Neuronal stem cell (in vitro differentiated cells): ENCODE data around the gene CHTOP.

Experiments used
- DNase-seq: peaks from one replicate; pipeline ENCODE4 v3.0.0-alpha.2; 2013; ENCODE audit warnings: low spot score
- H2AFZ ChIP-seq: one replicate; pipeline ENCODE4 v1.6.1; 2013; ENCODE audit warnings: mild to moderate bottlenecking, low read length, inconsistent platforms
- H2AK5ac ChIP-seq: 2 replicates; pipeline ENCODE4 v1.6.1; 2013; ENCODE audit warnings: low read depth, mild to moderate bottlenecking, inconsistent platforms, low read length, moderate library complexity, mixed read lengths
- H2BK120ac ChIP-seq: 2 replicates; pipeline ENCODE4 v1.6.1; 2013; ENCODE audit warnings: low read depth, mild to moderate bottlenecking, inconsistent platforms, low read length, moderate library complexity, mixed read lengths
- H2BK12ac ChIP-seq: one replicate; pipeline ENCODE4 v1.6.1; 2013; ENCODE audit warnings: low read length, inconsistent platforms
- H2BK15ac ChIP-seq: 2 replicates; pipeline ENCODE4 v1.6.1; 2013; ENCODE audit warnings: mild to moderate bottlenecking, low read length, inconsistent platforms, mixed read lengths
- H2BK5ac ChIP-seq: one replicate; pipeline ENCODE4 v1.6.1; 2013; ENCODE audit warnings: inconsistent platforms, mild to moderate bottlenecking, low read length, moderate library complexity
- H3K14ac ChIP-seq: one replicate; pipeline ENCODE4 v1.6.1; 2013; ENCODE audit warnings: low read length, inconsistent platforms
- H3K18ac ChIP-seq: 2 replicates; pipeline ENCODE4 v1.6.1; 2013; ENCODE audit warnings: low read length, inconsistent platforms
- H3K23ac ChIP-seq: 2 replicates; pipeline ENCODE4 v1.6.1; 2013; ENCODE audit warnings: low read depth, mild to moderate bottlenecking, mixed read lengths, low read length, inconsistent platforms; ENCODE audit not compliant: poor library complexity
- H3K27ac ChIP-seq: replicated peaks from 3 replicates; pipeline ENCODE4 v1.5.1; 2013; ENCODE audit warnings: low read length, inconsistent platforms
- H3K27me3 ChIP-seq, 3 experiments: 2 replicates each; pipeline ENCODE4 v1.6.1; 2013; ENCODE audit warnings: low read length in 3 of 3, mild to moderate bottlenecking in 2 of 3, inconsistent platforms in 1 of 3, low read depth in 1 of 3, mixed read lengths in 1 of 3, moderate library complexity in 1 of 3; ENCODE audit not compliant: control insufficient read depth in 3 of 3, insufficient read depth in 3 of 3
- H3K36me3 ChIP-seq, 2 donors: replicated peaks in 1 of 2; 2 replicates each; pipeline ENCODE4 v1.6.1; 2013; ENCODE audit warnings: low read length in 2 of 2; ENCODE audit not compliant: control insufficient read depth in 2 of 2, insufficient read depth in 2 of 2
- H3K4ac ChIP-seq: 2 replicates; pipeline ENCODE4 v1.6.1; 2013; ENCODE audit warnings: inconsistent platforms, mild to moderate bottlenecking, low read length, moderate library complexity
- H3K4me1 ChIP-seq, 2 donors: 1 replicate in 1 of 2; 2 replicates in 1 of 2; pipeline ENCODE4 v1.6.1; 2013; ENCODE audit warnings: low read length in 2 of 2, low read depth in 1 of 2; ENCODE audit not compliant: control insufficient read depth in 2 of 2, insufficient read depth in 1 of 2
- H3K4me2 ChIP-seq: one replicate; pipeline ENCODE4 v1.6.1; 2013; ENCODE audit warnings: mild to moderate bottlenecking, low read length, inconsistent platforms; ENCODE audit not compliant: insufficient read depth, poor library complexity, severe bottlenecking
- H3K4me3 ChIP-seq, 2 donors: 2 replicates each; pipeline ENCODE4 v1.5.1; 2013; ENCODE audit warnings: low read length in 2 of 2, mild to moderate bottlenecking in 2 of 2, inconsistent platforms in 1 of 2, moderate library complexity in 1 of 2
- H3K79me1 ChIP-seq: one replicate; pipeline ENCODE4 v1.6.1; 2013; ENCODE audit warnings: low read depth, mild to moderate bottlenecking, inconsistent platforms, low read length, moderate library complexity
- H3K9ac ChIP-seq: one replicate; pipeline ENCODE4 v1.6.1; 2013; ENCODE audit warnings: mild to moderate bottlenecking, low read depth, low read length, inconsistent platforms; ENCODE audit not compliant: poor library complexity
- H3K9me3 ChIP-seq, 2 donors: replicated peaks in 1 of 2; 2 replicates each; pipeline versions ENCODE3 to v1.6.1; 2013; ENCODE audit warnings: low read length in 2 of 2, mild to moderate bottlenecking in 2 of 2, inconsistent platforms in 1 of 2, low read depth in 1 of 2, mixed read lengths in 1 of 2, moderate library complexity in 1 of 2; ENCODE audit not compliant: control insufficient read depth in 2 of 2, insufficient read depth in 1 of 2
- H4K8ac ChIP-seq: one replicate; pipeline ENCODE4 v1.6.1; 2013; ENCODE audit warnings: low read depth, mild to moderate bottlenecking, inconsistent platforms, low read length, moderate library complexity
- H4K91ac ChIP-seq: one replicate; pipeline ENCODE4 v1.6.1; 2013; ENCODE audit warnings: low read length, low read depth, mild to moderate bottlenecking, inconsistent platforms; ENCODE audit not compliant: poor library complexity
- WGBS, 2 donors: extraction: QIAGEN DNeasy Blood & Tissue Kit; methylation state at CpG; one replicate each; pipeline ENCODE4 v1.1.7; 2013; ENCODE audit warnings: missing lambda C conversion rate in 2 of 2, mixed read lengths in 1 of 2; ENCODE audit not compliant: insufficient read length in 2 of 2, insufficient replicate concordance in 1 of 2; ENCODE audit errors: extremely low coverage in 2 of 2; 5-methylcytosine and 5-hydroxymethylcytosine counted together

The CHTOP gene

GRCh38 chr1:153629343-153629665 is 4.6 kb upstream of the CHTOP start:
- peak overlapping the region; percentile 19 for H2AFZ ChIP-seq
- no peak overlapping the region for H3K4me2 ChIP-seq
- H2BK15ac ChIP-seq = peak overlapping the region; percentile 20
- peaks cover 0 to 5% of the 10 kb centered on the region in 2 donors for H3K9me3 ChIP-seq
- H3K14ac ChIP-seq = no peak overlapping the region
- H4K8ac ChIP-seq = no peak overlapping the region
- no peaks in the 10 kb centered on the region for H3K27me3 ChIP-seq
- H2BK12ac ChIP-seq = no peak overlapping the region
- no peak overlapping the region for H3K4me3 ChIP-seq
- no peak overlapping the region for H3K27ac ChIP-seq
- peak overlapping the region; percentile 0 for H2BK5ac ChIP-seq
- no peak overlapping the region for H3K4ac ChIP-seq
- H3K9ac ChIP-seq = no peak overlapping the region
- H2BK120ac ChIP-seq = peak overlapping the region; percentile 64
- WGBS, 2 donors = no CpG with 5 or more reads among the region's 5 CpGs
- H2AK5ac ChIP-seq = peak overlapping the region; percentile 10
- H3K36me3 ChIP-seq = peaks cover 0 to 10% of the 10 kb centered on the region in 2 donors
- H4K91ac ChIP-seq = no peak overlapping the region
- DNase-seq = no peak
- no peak overlapping the region for H3K18ac ChIP-seq
- H3K23ac ChIP-seq = no peak overlapping the region
- H3K4me1 ChIP-seq = peaks cover 12 to 16% of the 10 kb centered on the region in 2 donors
- peaks cover 3% of the 10 kb centered on the region for H3K79me1 ChIP-seq

- Histone ChIP-seq H3K4me3 (no peak overlapping the region), H2BK5ac (no peak overlapping the region), H2AFZ (no peak overlapping the region), H2BK12ac (peak overlapping the region; percentile 17), H2AK5ac (no peak overlapping the region), H2BK15ac (no peak overlapping the region), H3K79me1 (peaks cover 3% of the 10 kb centered on the region), H3K18ac (peak overlapping the region; percentile 25), H3K36me3 (peaks cover 0 to 8% of the 10 kb centered on the region in 2 donors), H4K91ac (no peak overlapping the region), H3K23ac (peak overlapping the region; percentile 29), H3K27me3 (no peaks in the 10 kb centered on the region), H3K9ac (peak overlapping the region; percentile 40), H2BK120ac (no peak overlapping the region), H3K27ac (no peak overlapping the region), H3K14ac (peak overlapping the region; percentile 85), H4K8ac (peak overlapping the region; percentile 9), H3K4me2 (no peak overlapping the region), H3K9me3 (peaks cover 0 to 5% of the 10 kb centered on the region in 2 donors), H3K4ac (no peak overlapping the region), H3K4me1 (peaks cover 12 to 16% of the 10 kb centered on the region in 2 donors)
- DNase-seq = no peak
- no CpG with 5 or more reads among the region's 1 CpG for WGBS, 2 donors
These were observed 3.9 kb upstream of the CHTOP start for GRCh38 chr1:153629971-153630370.

GRCh38 chr1:153630384-153630783 is 3.5 kb upstream of the CHTOP start:
- Histone ChIP-seq H3K23ac (no peak overlapping the region), H4K8ac (no peak overlapping the region), H3K4me3 (no peak overlapping the region), H3K4me1 (peaks cover 14 to 19% of the 10 kb centered on the region in 2 donors), H3K4me2 (no peak overlapping the region), H3K27me3 (no peaks in the 10 kb centered on the region), H4K91ac (no peak overlapping the region), H3K9ac (no peak overlapping the region), H2BK12ac (no peak overlapping the region), H2AK5ac (no peak overlapping the region), H2AFZ (no peak overlapping the region), H2BK15ac (no peak overlapping the region), H2BK120ac (no peak overlapping the region), H3K79me1 (peaks cover 3% of the 10 kb centered on the region), H3K27ac (no peak overlapping the region), H3K18ac (no peak overlapping the region), H3K14ac (no peak overlapping the region), H2BK5ac (no peak overlapping the region), H3K4ac (no peak overlapping the region), H3K36me3 (peaks cover 0 to 8% of the 10 kb centered on the region in 2 donors), H3K9me3 (peaks cover 0 to 5% of the 10 kb centered on the region in 2 donors)
- WGBS, 2 donors = no CpG with 5 or more reads among the region's 7 CpGs
- no peak for DNase-seq

GRCh38 chr1:153631047-153632022 is 2.5 kb upstream of the CHTOP start:
- H2AK5ac ChIP-seq = no peak overlapping the region
- no peak overlapping the region for H2BK120ac ChIP-seq
- H4K91ac ChIP-seq = no peak overlapping the region
- no peak overlapping the region for H3K18ac ChIP-seq
- H3K4me2 ChIP-seq = no peak overlapping the region
- peaks cover 0 to 12% of the 10 kb centered on the region in 2 donors for H3K9me3 ChIP-seq
- no peak overlapping the region for H3K4ac ChIP-seq
- H3K27me3 ChIP-seq = no peaks in the 10 kb centered on the region
- no peak overlapping the region for H3K14ac ChIP-seq
- H3K4me3 ChIP-seq = no peak overlapping the region
- H3K4me1 ChIP-seq = peaks cover 13 to 18% of the 10 kb centered on the region in 2 donors
- DNase-seq = no peak
- H2AFZ ChIP-seq = no peak overlapping the region
- H2BK12ac ChIP-seq = no peak overlapping the region
- H4K8ac ChIP-seq = no peak overlapping the region
- H2BK5ac ChIP-seq = no peak overlapping the region
- no CpG with 5 or more reads among the region's 10 CpGs for WGBS, 2 donors
- H3K79me1 ChIP-seq = peaks cover under 1% of the 10 kb centered on the region
- H3K36me3 ChIP-seq = peaks cover 1 to 14% of the 10 kb centered on the region in 2 donors
- no peak overlapping the region for H2BK15ac ChIP-seq
- no peak overlapping the region for H3K27ac ChIP-seq
- H3K23ac ChIP-seq = no peak overlapping the region
- no peak overlapping the region for H3K9ac ChIP-seq
